Osteoblast (primary cell): Measurements from ENCODE around the gene CCDC146. TPM values are rescaled to one million over a fixed set of nuclear protein-coding genes. Genes with fewer than 3 reads are reported as not detected.
"Not testable (repeated sequence)": the region's sequence is repeated elsewhere in the genome, so short reads cannot be mapped to it uniquely, and the experiment has no call there.

ENCODE experiments used
- DNase-seq: peaks from one replicate; pipeline ENCODE4 v3.0.0; 2011; ENCODE audit warnings: low spot score, mixed read lengths; ENCODE audit not compliant: insufficient read length; ENCODE audit errors: missing footprints
- H2AFZ ChIP-seq: 2 replicates; pipeline ENCODE4 v1.6.0; 2011; ENCODE audit warnings: mild to moderate bottlenecking, low read length
- H3K27ac ChIP-seq: 2 replicates; pipeline ENCODE4 v1.5.1; 2011; ENCODE audit warnings: mild to moderate bottlenecking, low read depth, low read length, moderate library complexity
- H3K27me3 ChIP-seq: 2 replicates; pipeline ENCODE4 v1.6.0; 2012; ENCODE audit warnings: mild to moderate bottlenecking, control low read depth, inconsistent platforms, low read length, moderate library complexity; ENCODE audit not compliant: insufficient read depth
- H3K36me3 ChIP-seq: 2 replicates; pipeline ENCODE4 v1.5.1; 2011; ENCODE audit warnings: mild to moderate bottlenecking, low read length, control low read depth, moderate library complexity; ENCODE audit not compliant: insufficient read depth
- H3K4me1 ChIP-seq: 2 replicates; pipeline ENCODE4 v1.5.1; 2011; ENCODE audit warnings: mild to moderate bottlenecking, low read length, control low read depth, moderate library complexity; ENCODE audit not compliant: insufficient read depth
- H3K4me2 ChIP-seq: 2 replicates; pipeline ENCODE4 v1.6.0; 2011; ENCODE audit warnings: mild to moderate bottlenecking, low read length; ENCODE audit not compliant: insufficient read depth
- H3K4me3 ChIP-seq: fragments of 200-600 bp; sonication (generic); 3 replicates; pipeline ENCODE4 v1.5.1; 2012; ENCODE audit warnings: mild to moderate bottlenecking, low read length, inconsistent platforms; ENCODE audit not compliant: insufficient read depth
- H3K79me2 ChIP-seq: 2 replicates; pipeline ENCODE4 v1.6.0; 2012; ENCODE audit warnings: mild to moderate bottlenecking, low read length, control low read depth, inconsistent platforms; ENCODE audit not compliant: insufficient read depth
- H3K9me3 ChIP-seq: 2 replicates; pipeline ENCODE4 v1.5.1; 2011; ENCODE audit warnings: low read depth, low read length, control low read depth
- H4K20me1 ChIP-seq: 2 replicates; pipeline ENCODE4 v1.6.0; 2012; ENCODE audit warnings: mild to moderate bottlenecking, low read length, control low read depth; ENCODE audit not compliant: insufficient read depth
- CTCF ChIP-seq: IDR thresholded peaks from 2 replicates; pipeline ENCODE4 v1.5.1; 2011; ENCODE audit warnings: mild to moderate bottlenecking, low read depth, low read length, moderate library complexity; ENCODE audit errors: extremely low read depth
- total RNA-seq: library from RNA; depleted of rRNA; stranded (reverse); fragments of >200 nt; gene quantifications from 2 replicates; pipeline ENCODE4 v1.2.3, GENCODE V29; 2012

CCDC146 gene
- total RNA-seq, 1 donor = 5.1 TPM

GRCh38 chr7:77155601-77156377 is 33.4 kb downstream of the CCDC146 start:
- H3K36me3 ChIP-seq, DNase-seq, H3K9me3 ChIP-seq, H3K4me3 ChIP-seq, H4K20me1 ChIP-seq, H3K4me2 ChIP-seq, H3K27ac ChIP-seq, H3K27me3 ChIP-seq, H2AFZ ChIP-seq, H3K4me1 ChIP-seq, H3K79me2 ChIP-seq: not testable (repeated sequence)

DNA sequence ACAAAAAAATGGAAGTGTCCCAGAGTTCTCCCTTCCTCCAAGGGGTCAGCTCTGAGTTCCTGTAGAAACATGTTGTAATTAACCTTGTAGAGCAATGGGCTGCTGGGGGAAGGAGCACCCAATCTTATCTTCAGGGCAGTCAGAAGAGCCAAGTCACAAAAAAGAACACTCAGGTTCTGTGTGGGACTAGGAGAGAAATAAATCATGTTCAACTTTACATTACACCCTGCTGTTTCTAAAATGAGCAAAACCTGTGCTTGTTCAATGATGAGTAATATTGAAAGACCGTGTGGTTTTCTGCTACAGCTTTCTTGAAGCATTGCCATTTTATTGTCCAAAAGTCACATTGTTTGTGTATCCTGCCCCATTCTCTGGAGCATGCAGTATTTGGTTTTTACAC is 34.6 kb downstream of the CCDC146 start:
- H3K36me3 ChIP-seq, H3K27me3 ChIP-seq, H3K4me1 ChIP-seq, DNase-seq, H3K4me3 ChIP-seq, H3K79me2 ChIP-seq, H3K27ac ChIP-seq, H3K4me2 ChIP-seq, H3K9me3 ChIP-seq, H2AFZ ChIP-seq, H4K20me1 ChIP-seq: not testable (repeated sequence)

GRCh38 chr7:77157446-77157845 is 35.0 kb downstream of the CCDC146 start:
- Histone ChIP-seq H2AFZ (no peak overlapping the region), H3K4me2 (no peak overlapping the region), H3K79me2 (no peaks in the 10 kb centered on the region), H3K4me1 (peaks cover 6% of the 10 kb centered on the region), H3K4me3 (no peak overlapping the region), H3K9me3 (no peaks in the 10 kb centered on the region), H3K36me3 (no peaks in the 10 kb centered on the region), H3K27me3 (no peaks in the 10 kb centered on the region), H3K27ac (no peak overlapping the region), H4K20me1 (no peaks in the 10 kb centered on the region)
- no peak for TF ChIP-seq CTCF
- no peak for DNase-seq

DNA sequence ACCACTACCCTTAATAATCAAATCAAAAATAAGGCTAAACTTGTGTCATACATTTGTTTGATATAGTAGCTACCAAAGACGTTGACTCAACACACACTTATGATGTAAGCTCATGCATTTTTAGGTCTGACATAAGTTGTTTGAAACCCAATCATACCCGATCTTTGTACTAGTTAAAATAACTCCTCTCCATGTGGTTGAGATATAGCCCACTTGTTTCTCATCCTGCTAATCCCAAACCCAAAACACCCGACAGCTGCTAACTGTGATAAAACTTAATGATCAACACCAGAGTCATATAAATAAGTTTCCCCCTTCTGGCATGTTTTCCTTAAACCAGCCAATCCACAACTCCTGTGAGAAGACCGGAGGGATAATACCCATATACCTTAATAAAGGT is 48.7 kb downstream of the CCDC146 start:
- H3K4me3 ChIP-seq, H3K9me3 ChIP-seq, H3K27ac ChIP-seq, H3K27me3 ChIP-seq, H2AFZ ChIP-seq, H4K20me1 ChIP-seq, H3K79me2 ChIP-seq, DNase-seq, H3K36me3 ChIP-seq, H3K4me2 ChIP-seq, H3K4me1 ChIP-seq: not testable (repeated sequence)

DNA sequence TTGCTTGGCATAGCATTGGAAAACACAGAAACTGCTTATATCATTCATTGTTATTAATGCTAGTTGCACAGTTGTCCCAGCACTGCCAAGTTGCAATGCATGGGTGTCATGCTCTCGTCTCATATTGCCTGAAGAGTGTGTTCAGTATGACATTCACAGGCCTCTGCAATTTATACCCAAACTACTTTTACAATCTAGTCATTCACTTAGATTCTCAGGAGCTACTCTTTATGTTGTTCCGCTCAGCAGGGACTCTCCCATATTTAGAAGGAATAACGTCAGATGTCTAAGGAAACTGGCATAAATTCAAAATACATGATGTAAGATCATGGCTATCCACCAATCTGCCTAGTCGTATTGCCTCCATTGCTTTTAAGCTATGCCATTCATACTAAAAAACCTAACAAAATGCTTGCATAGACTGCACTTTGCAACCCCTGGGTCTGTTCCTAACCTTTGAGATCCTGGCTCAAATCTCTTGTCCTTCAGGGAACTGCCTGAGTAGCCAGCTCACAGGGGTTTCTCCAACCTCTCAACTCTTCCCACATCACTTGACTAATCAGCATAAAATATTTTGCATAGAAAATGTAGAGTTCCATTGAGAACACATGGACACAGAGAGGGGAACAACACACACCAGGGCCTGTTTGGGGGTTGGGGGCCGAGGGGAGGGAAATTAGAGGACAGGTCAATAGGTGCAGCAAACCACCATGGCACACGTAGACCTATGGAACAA is 50.2 kb downstream of the CCDC146 start:
- not testable (repeated sequence) for H3K9me3 ChIP-seq, H3K36me3 ChIP-seq, H3K27me3 ChIP-seq, H2AFZ ChIP-seq, H3K79me2 ChIP-seq, H4K20me1 ChIP-seq, H3K4me3 ChIP-seq, DNase-seq, H3K27ac ChIP-seq, H3K4me1 ChIP-seq, H3K4me2 ChIP-seq

GRCh38 chr7:77174418-77174817 is 52.0 kb downstream of the CCDC146 start:
- not testable (repeated sequence) for H2AFZ ChIP-seq, H4K20me1 ChIP-seq, H3K4me3 ChIP-seq

GRCh38 chr7:77175274-77175800 is 52.9 kb downstream of the CCDC146 start:
- H3K4me3 ChIP-seq, H3K9me3 ChIP-seq, DNase-seq, H2AFZ ChIP-seq, H4K20me1 ChIP-seq, H3K27me3 ChIP-seq, H3K79me2 ChIP-seq, H3K4me2 ChIP-seq, H3K27ac ChIP-seq, H3K4me1 ChIP-seq, H3K36me3 ChIP-seq: not testable (repeated sequence)

More at GRCh38 chr7:77174418-77174817, 52.0 kb downstream of the CCDC146 start:
- H3K27me3 ChIP-seq, H3K79me2 ChIP-seq, H3K9me3 ChIP-seq, DNase-seq, H3K27ac ChIP-seq, H3K4me1 ChIP-seq, H3K36me3 ChIP-seq, H3K4me2 ChIP-seq: not testable (repeated sequence)

DNA sequence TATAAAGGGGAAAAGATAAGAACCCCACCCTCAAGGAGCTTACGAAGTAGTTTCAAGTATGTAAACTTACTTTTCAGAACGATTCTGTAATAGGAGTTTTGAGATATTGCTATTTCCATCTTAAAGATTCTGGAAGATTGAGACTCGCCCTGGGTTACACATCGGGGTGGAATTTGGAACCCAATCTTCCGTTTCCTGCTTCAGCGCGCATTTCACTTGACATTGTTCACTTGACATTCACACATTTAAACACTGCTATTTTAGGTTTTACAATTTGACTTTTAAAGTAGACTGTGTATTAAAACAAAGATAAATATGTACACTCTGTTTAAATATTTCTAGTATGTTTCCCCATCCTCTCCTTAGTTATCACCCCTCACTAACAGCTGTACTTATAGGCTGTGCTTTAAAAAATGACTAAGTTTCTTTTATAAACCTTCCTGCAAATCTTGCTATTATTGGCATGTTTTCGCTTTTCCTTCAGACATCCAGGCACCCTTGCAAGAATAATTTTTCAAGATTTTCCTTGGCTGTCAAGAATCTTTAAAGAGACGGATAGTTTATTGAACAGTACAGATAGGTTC is 55.0 kb downstream of the CCDC146 start:
- not testable (repeated sequence) for H2AFZ ChIP-seq

More for the DNA sequence above, 55.0 kb downstream of the CCDC146 start:
- H3K4me1 ChIP-seq, H3K27ac ChIP-seq, H3K79me2 ChIP-seq, H3K4me3 ChIP-seq, H3K27me3 ChIP-seq, H3K36me3 ChIP-seq, H3K9me3 ChIP-seq, H4K20me1 ChIP-seq, DNase-seq: not testable (repeated sequence)
- peak overlapping the region; percentile 19 for H3K4me2 ChIP-seq
